GM23338 (cell line): ENCODE measurements around the gene JAKMIP3.

Experiments used
- EZH2phosphoT487 ChIP-seq: fragments of 200-600 bp; sonication (generic); IDR thresholded peaks from one replicate; pipeline ENCODE4 v1.8.1; 2018; ENCODE audit warnings: antibody characterized with exemption; ENCODE audit not compliant: unreplicated experiment
- TF ChIP-seq, protein P1 (sequence below), 2 experiments: fragments of 200-600 bp in 1 of 2; sonication (generic) in 1 of 2; conservative IDR thresholded peaks; 2 replicates each; pipeline versions ENCODE4 v1.5.1 to v1.6.1; 2016 to 2017; ENCODE audit warnings: antibody characterized with exemption in 2 of 2, low read depth in 2 of 2, mild to moderate bottlenecking in 2 of 2, moderate library complexity in 1 of 2

DNA sequence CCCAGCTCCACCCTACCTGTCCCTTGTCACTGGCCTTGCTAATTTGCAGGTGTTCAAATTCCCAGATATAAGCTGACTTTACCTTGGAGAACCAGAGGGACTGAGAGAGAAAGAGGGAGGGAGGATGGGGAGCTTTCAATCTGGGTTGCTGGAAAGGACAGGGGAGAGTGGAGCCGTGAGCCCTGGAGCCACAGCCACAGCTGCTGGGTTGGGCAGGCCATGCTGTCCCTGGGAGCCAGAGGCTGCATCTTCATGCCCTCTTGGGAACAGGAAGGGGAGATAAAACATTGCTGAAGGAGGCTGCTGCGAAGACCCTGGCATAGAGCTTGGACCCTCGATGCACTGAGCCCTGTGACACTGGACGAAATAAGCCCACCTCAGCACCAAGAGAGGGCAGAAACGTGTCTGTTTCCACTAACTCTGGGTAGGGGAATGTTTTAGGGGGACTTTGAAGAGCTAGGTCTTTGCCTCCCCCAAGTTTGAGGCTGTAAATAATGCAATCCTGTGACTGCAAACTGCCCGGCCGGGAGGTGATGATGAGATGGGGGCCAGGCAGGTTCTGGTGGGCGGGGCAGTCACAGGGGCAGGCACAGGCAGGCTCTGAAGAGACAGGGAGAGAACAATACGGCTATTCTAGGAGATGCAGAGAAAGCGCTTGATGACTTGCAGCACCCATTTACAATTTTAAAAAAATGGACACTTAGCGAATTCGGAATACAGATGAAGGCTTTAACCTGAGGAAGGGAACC is 5.8 kb upstream of the JAKMIP3 start:
- TF ChIP-seq, protein P1, sequence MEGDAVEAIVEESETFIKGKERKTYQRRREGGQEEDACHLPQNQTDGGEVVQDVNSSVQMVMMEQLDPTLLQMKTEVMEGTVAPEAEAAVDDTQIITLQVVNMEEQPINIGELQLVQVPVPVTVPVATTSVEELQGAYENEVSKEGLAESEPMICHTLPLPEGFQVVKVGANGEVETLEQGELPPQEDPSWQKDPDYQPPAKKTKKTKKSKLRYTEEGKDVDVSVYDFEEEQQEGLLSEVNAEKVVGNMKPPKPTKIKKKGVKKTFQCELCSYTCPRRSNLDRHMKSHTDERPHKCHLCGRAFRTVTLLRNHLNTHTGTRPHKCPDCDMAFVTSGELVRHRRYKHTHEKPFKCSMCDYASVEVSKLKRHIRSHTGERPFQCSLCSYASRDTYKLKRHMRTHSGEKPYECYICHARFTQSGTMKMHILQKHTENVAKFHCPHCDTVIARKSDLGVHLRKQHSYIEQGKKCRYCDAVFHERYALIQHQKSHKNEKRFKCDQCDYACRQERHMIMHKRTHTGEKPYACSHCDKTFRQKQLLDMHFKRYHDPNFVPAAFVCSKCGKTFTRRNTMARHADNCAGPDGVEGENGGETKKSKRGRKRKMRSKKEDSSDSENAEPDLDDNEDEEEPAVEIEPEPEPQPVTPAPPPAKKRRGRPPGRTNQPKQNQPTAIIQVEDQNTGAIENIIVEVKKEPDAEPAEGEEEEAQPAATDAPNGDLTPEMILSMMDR (conservative IDR thresholded peaks at IDR 0.05; ENCODE audit: low read depth in 2 of 2) = no peak
- TF ChIP-seq EZH2phosphoT487 = no peak
